ENCODE results near the gene HIPK1.
"Not testable (repeated sequence)": the region's sequence is repeated elsewhere in the genome, so short reads cannot be mapped to it uniquely, and the experiment has no call there.

HIPK1 gene

GRCh38 chr1:113946112-113946511 lies 17.0 kb downstream of the HIPK1 start:
- no peak for DNase-seq

- no peak for DNase-seq
Measured at GRCh38 chr1:113946678-113947387, 17.7 kb downstream of the HIPK1 start.

GRCh38 chr1:113947388-113948107 lies 18.4 kb downstream of the HIPK1 start:
- no peak for DNase-seq

GRCh38 chr1:113948151-113948550 lies 19.0 kb downstream of the HIPK1 start:
- not testable (repeated sequence) for DNase-seq

GRCh38 chr1:113949007-113949406 lies 19.9 kb downstream of the HIPK1 start:
- no peak for DNase-seq

- no peak for DNase-seq
Measured at GRCh38 chr1:113950908-113951307, 21.8 kb downstream of the HIPK1 start.

DNA sequence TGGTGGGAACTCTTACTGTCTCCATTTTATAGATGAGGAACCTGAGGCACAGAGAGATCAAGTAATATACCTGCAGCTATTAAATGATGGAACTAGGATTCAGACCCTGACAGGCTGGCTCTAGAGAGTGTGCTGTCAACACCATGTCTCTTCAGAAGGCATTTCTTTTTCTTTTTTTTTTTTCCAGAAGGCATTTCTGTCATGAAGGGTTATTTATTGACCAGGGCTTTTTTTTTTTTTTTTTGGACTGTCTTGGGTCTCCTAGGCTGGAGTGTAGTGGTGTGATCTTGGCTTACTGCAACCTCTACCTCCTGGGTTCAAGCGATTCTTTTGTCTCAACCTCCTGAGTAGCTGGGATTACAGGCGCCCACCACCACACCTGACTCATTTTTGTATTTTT lies 22.6 kb downstream of the HIPK1 start:
- no peak for DNase-seq

GRCh38 chr1:113957984-113958383 lies 28.9 kb downstream of the HIPK1 start:
- no peak for DNase-seq

DNA sequence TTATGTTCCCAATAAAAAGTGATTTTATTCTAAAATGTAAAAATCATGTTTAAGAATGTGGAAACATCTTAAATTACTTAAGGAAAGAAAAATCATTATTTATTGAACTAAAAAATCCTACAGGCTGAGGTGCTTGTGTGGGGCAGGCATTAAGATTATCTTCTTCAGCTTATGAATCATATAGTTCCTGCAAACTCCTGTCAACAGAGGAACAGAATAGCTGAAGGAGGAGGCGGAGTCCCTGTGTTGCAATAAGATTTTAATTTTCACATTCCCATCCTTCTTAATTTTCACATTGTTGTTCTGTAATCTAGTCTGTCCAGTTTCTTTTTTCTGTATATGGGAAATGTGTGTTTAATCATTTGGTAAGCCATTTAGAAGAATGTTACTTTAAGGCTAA lies 29.6 kb downstream of the HIPK1 start:
- no peak for DNase-seq

GRCh38 chr1:113963281-113963906 lies 34.3 kb downstream of the HIPK1 start:
- DNase-seq, result no peak

DNA sequence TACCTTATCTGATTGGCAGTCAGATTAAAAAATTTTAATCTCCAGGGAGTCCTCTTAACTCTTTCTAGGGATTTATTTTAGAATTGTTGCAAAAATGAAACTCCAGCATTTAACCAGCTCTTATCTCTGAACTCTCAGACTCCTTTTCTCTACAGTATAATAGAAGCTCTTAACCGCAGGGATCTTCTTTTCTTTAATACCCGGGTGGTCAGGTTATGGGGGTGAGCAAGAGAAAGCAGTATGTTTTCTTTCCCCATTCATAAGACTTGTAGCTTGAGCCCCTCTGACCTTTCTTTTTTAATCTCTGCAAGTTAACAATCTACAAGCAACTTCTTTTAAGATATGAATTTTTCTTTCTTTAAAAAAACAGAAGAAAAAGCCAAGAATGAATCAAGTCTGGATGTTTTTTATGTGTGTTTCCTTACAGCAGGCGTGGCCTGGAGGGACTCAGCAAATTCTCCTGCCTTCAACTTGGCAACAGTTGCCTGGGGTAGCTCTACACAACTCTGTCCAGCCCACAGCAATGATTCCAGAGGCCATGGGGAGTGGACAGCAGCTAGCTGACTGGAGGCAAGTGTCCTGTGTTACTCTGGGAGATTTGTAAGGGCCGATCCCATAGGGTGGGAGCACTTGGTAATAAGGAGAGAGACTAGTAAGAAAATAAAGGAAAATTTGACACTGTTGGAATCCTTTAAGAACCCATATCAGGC lies 36.7 kb downstream of the HIPK1 start:
- no peak for DNase-seq

GRCh38 chr1:113972954-113973353 lies 43.8 kb downstream of the HIPK1 start:
- DNase-seq, result no peak

DNA sequence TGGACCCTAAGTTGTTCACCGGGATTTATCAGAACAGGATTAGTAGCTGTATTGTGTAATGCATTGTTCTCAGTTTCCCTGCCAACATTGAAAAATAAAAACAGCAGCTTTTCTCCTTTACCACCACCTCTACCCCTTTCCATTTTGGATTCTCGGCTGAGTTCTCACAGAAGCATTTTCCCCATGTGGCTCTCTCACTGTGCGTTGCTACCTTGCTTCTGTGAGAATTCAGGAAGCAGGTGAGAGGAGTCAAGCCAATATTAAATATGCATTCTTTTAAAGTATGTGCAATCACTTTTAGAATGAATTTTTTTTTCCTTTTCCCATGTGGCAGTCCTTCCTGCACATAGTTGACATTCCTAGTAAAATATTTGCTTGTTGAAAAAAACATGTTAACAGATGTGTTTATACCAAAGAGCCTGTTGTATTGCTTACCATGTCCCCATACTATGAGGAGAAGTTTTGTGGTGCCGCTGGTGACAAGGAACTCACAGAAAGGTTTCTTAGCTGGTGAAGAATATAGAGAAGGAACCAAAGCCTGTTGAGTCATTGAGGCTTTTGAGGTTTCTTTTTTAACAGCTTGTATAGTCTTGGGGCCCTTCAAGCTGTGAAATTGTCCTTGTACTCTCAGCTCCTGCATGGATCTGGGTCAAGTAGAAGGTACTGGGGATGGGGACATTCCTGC lies 46.2 kb downstream of the HIPK1 start:
- no peak for DNase-seq

GRCh38 chr1:113976609-113977278 lies 47.6 kb downstream of the HIPK1 start:
- DNase-seq, result no peak

DNA sequence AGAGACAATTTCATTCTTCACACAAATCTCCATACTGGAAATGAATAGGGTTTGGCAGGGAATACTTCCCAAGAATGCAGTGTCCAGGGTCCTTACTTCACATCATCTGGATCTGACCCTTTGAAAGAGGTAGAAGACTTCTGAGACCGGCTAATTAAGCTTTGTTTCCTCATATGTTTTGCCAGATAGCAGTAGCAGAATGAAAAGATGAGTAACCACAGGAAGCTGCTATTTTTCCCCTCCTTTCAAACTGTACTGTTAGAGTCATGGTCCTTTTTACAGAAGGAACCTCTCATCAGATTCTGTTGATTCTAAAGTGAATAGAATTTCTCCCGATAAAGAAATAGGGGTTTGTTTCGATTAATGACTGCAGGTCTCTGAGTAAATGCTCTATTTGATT lies 48.8 kb downstream of the HIPK1 start:
- no peak for DNase-seq

DNA sequence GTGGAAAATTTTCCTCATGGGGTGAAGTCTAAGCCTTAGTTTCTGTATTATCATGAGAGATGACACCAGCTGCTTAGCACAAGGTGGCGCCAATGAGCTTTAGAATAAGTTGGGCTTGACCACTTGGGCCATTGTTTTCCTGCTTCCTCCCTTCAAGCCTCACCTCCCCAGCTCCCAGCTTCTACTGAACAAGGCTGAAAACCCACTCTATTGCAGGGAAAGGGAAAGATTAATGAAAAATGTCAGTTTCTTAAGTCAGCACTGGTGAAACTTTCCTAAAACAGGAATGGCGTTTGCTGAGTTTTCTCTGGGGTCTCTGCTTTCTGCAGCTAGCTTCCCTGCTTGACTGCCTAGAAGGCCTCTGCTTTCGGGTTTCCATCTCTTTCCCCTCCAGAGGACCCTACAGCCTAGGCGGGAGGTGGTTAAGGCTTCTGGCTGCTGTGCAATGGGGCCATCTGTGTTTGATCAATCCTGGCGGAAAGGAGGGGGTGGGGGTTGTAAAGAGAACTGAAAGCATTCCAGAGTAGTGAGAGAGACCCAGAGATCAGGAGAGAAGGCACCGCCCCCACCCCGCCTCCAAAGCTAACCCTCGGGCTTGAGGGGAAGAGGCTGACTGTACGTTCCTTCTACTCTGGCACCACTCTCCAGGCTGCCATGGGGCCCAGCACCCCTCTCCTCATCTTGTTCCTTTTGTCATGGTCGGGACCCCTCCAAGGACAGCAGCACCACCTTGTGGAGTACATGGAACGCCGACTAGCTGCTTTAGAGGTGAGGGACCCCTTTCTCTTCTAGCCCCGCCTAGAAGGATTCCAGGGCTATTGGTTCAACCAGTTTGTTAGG lies 50.0 kb downstream of the HIPK1 start, which contains the start of gene OLFML3:
TSS of gene OLFML3 (plus strand) at position 612 of the 840 bp plus-strand sequence. CDS start at position 655, 43 bp downstream.
- DNase-seq, result peak; percentile 95

GRCh38 chr1:113980110-113980509 lies 51.0 kb downstream of the HIPK1 start:
- DNase-seq, result peak; percentile 90

DNA sequence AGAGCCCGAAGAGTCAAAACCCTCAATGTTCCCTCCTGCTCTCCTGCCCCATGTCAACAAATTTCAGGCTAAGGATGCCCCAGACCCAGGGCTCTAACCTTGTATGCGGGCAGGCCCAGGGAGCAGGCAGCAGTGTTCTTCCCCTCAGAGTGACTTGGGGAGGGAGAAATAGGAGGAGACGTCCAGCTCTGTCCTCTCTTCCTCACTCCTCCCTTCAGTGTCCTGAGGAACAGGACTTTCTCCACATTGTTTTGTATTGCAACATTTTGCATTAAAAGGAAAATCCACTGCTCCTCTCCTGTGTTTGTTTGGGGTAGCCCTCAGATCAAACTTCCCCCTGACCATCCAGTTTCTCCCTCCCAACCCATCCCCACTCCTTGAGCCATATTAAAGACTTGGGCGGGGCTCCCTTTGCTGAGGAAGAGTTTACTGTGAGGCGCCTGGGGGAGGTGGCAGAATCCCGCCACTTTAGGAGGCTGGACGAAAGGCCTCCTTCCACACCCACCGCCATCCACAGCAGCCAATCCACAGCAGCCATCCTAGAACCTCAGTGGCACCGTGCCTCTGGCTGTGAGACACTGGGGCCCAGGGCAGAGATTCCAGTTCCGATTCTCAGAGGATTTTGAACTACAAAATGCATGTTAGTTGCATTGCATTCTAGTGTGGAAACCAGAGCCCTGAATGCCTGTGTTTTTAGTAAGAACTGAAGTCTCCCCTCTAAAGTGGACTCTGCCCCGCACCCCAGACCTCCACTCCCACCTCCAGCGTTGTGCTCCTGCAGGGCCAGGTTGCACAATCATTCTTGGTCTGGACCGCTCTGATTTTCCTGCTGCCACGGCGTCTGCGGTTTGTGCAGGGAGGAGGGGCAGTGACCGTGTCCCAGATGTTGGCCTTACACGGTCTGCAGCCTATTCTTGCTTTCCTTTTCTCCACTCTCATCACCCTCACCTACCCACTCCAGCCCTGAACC lies 53.1 kb downstream of the HIPK1 start:
- peak; percentile 92 for DNase-seq

GRCh38 chr1:113982949-113983348 lies 53.8 kb downstream of the HIPK1 start:
- DNase-seq, result no peak

GRCh38 chr1:113983391-113983790 lies 54.3 kb downstream of the HIPK1 start:
- peak; percentile 64 for DNase-seq

Measured in left hindlimb (tissue), 1 donor.